ENCODE results near the gene ATP5MG. TPM values are rescaled to one million over a fixed set of nuclear protein-coding genes. Genes with fewer than 3 reads are reported as not detected.

The ATP5MG gene, protein sequence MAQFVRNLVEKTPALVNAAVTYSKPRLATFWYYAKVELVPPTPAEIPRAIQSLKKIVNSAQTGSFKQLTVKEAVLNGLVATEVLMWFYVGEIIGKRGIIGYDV
- total RNA-seq = 27.5 and 29.8 TPM in 2 replicates

GRCh38 chr11:118401151-118401879 lies at the start of gene ATP5MG:
Gene ATP5MG, plus strand, starts transcription at chr11:118401606. Its CDS starts 60 bp downstream, at chr11:118401666.

DNA sequence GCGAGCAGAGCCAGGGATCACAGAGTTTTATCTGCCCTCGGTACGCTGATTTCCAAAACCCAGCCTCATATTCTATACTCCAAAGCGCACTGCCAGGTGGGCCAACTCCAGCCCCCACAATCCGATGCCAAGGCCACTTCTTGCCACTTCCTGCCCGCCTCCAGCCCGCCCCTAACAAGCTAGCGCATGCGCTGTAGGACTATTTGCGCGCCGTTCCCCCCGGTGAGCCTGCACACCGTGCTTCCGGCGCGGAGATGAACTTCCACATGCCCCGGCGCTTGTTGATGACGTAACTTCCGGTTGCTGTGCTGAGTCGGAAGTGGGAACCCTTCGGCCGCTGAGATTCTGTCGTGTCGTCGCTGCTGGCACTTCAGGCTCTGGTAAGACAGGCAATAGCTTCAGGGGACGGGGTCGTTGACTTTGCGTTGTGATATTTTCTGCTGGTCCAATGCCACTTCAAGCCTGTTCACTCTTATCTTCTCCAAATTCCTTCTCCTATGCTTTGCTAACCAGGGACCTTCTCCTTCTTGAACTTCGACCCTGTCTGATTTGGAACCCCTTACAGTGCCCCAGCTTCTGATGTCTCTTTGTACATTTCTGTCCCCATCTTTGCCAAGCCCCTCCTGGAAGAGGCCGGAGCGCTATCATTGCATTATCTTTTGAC lies 42.0 kb upstream of the ATP5MG start, which contains the start of gene UBE4A:
Gene UBE4A, plus strand, starts transcription at position 306 of the 664 bp plus-strand sequence. CDS start 5,481 bp downstream, outside the sequence.

GRCh38 chr11:118435893-118436624 lies 34.7 kb downstream of the ATP5MG start, which contains the start of gene KMT2A:
Gene KMT2A, plus strand, starts transcription at chr11:118436492. Its CDS starts 21 bp downstream, at chr11:118436513.

Other genes starting within 250 kb of the ATP5MG start
- gene SCN4B, start 248.8 kb upstream of the ATP5MG start, total RNA-seq = 0.19 and 0.44 TPM in 2 replicates
- gene SCN2B, start 225.0 kb upstream of the ATP5MG start, total RNA-seq = not detected in 2 replicates
- not detected in 2 replicates for gene JAML, start 176.6 kb upstream of the ATP5MG start, total RNA-seq
- 0.05 and 0.06 TPM in 2 replicates for gene MPZL3, start 149.2 kb upstream of the ATP5MG start, total RNA-seq
- gene MPZL2, start 137.3 kb upstream of the ATP5MG start, total RNA-seq = 0.44 and 0.68 TPM in 2 replicates
- gene CD3E, start 96.9 kb upstream of the ATP5MG start, total RNA-seq = not detected in 2 replicates
- not detected in 2 replicates for gene CD3D, start 58.9 kb upstream of the ATP5MG start, total RNA-seq
- gene CD3G, start 57.3 kb upstream of the ATP5MG start, total RNA-seq = not detected in 2 replicates
- 30.8 and 32.3 TPM in 2 replicates for gene UBE4A, start 42.0 kb upstream of the ATP5MG start, total RNA-seq
- 28.0 and 33.8 TPM in 2 replicates for gene KMT2A, start 34.9 kb downstream of the ATP5MG start, total RNA-seq
- 0.20 TPM in 1 of 2 replicates, not detected in the other for gene TTC36, start 125.9 kb downstream of the ATP5MG start, total RNA-seq
- gene TMEM25, start 129.6 kb downstream of the ATP5MG start, total RNA-seq = 6.0 and 15.4 TPM in 2 replicates
- 17.4 and 23.0 TPM in 2 replicates for gene IFT46, start 164.3 kb downstream of the ATP5MG start, total RNA-seq
- 115 and 140 TPM in 2 replicates for gene ARCN1, start 170.8 kb downstream of the ATP5MG start, total RNA-seq
- 108 and 144 TPM in 2 replicates for gene PHLDB1, start 206.0 kb downstream of the ATP5MG start, total RNA-seq

Measured in cardiac ventricle fibroblast (primary cell).